ENCODE data around the gene PRMT7.

PRMT7 gene

DNA sequence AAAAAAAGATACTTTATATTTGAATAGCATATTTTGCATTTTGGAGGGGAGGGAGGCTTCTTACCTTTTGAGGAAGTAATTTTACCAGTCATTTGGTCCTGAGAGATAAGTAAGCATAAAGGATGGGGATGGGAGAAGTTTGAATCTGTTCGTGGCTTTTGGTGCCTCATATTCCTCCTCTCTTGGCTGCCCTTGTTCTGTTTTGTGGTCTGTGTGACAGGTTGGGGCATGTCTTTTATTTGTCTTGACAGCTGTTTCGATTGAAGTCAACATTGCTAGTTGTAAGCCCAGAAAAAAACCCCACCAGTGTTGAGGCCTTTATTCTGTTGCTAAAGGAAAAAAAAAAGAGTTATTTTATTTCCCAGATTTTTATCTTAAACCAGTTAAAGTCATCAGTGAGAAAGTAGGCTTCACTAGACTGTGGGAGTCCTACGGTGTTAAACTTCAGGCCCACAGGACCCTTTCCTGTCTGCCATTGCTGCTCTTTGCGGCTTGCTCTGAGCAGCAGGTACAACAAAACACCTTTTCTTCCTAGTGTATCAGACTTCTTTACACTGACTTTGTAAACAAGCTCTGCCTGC is 35.1 kb upstream of the PRMT7 start:
- ChIA-PET POLR2A (interaction anchor here (0.6 to 1.1 kb wide), 2 partner anchors 8 to 182 kb away, joined by 3 to 4 read pairs; no protein-coding TSS in a partner anchor), CTCF (interaction anchor here (1.0 to 8.1 kb wide), 6 partner anchors 8 to 53 kb away, joined by 3 to 79 read pairs (median 6); partner anchors contain the start of gene SLC7A6)
- Histone ChIP-seq H3K9me3 (ENCODE audit: control extremely low read depth in 1 of 5, control insufficient read depth in 4 of 5, insufficient read depth in 2 of 5, low read depth in 1 of 5, low read length in 4 of 5) (no peaks in the 10 kb centered on the region), H3K36me3 (ENCODE audit: control insufficient read depth in 4 of 4, insufficient read depth in 4 of 4, low read length in 3 of 4) (peaks cover 0 to 38% (median 13%) of the 10 kb centered on the region in 4 experiments), H3K4me3 (ENCODE audit: control insufficient read depth in 1 of 7, extremely low read depth in 1 of 7, insufficient read depth in 4 of 7, low read depth in 2 of 7, low read length in 6 of 7) (peak overlapping the region in 1 of 7 experiments; percentile 33), H3K27ac (ENCODE audit: insufficient read depth in 1 of 2, low read depth in 1 of 2, low read length in 2 of 2, poor library complexity in 1 of 2, severe bottlenecking in 2 of 2) (peak overlapping the region in 1 of 2 experiments; percentile 39), H3K27me3 (replicated peaks in 2 of 5; ENCODE audit: control insufficient read depth in 4 of 5, insufficient read depth in 5 of 5, low read length in 4 of 5) (no peaks in the 10 kb centered on the region), H3K4me1 (ENCODE audit: control extremely low read depth in 1 of 4, control insufficient read depth in 4 of 4, insufficient read depth in 4 of 4, low read length in 3 of 4) (peaks cover 11 to 39% (median 29%) of the 10 kb centered on the region in 4 experiments)
- DNase-seq: peak in 2 of 3 donors; percentile 70 to 81
- WGBS (ENCODE audit: insufficient coverage): 29% methylated on average over 2 of the region's 4 CpGs

GRCh38 chr16:68276223-68276622 is 34.6 kb upstream of the PRMT7 start:
- peak overlapping the region in 1 of 7 experiments; percentile 33 for H3K4me3 ChIP-seq (ENCODE audit: control insufficient read depth in 1 of 7, extremely low read depth in 1 of 7, insufficient read depth in 4 of 7, low read depth in 2 of 7, low read length in 6 of 7)
- peak overlapping the region in 1 of 2 experiments; percentile 39 for H3K27ac ChIP-seq (ENCODE audit: insufficient read depth in 1 of 2, low read depth in 1 of 2, low read length in 2 of 2, poor library complexity in 1 of 2, severe bottlenecking in 2 of 2)
- POLR2A ChIA-PET: interaction anchor here (0.6 to 1.1 kb wide), 2 partner anchors 7 to 182 kb away, joined by 3 to 4 read pairs; no protein-coding TSS in a partner anchor
- CTCF ChIA-PET: interaction anchor here (1.0 to 8.1 kb wide), 4 partner anchors 9 to 23 kb away, joined by 3 to 79 read pairs (median 6); partner anchors contain the start of gene SLC7A6
- no peaks in the 10 kb centered on the region for H3K9me3 ChIP-seq (ENCODE audit: control extremely low read depth in 1 of 5, control insufficient read depth in 4 of 5, insufficient read depth in 2 of 5, low read depth in 1 of 5, low read length in 4 of 5)
- no CpG with 5 or more reads among the region's 3 CpGs for WGBS (ENCODE audit: insufficient coverage)
- no peak for DNase-seq
- H3K36me3 ChIP-seq (ENCODE audit: control insufficient read depth in 4 of 4, insufficient read depth in 4 of 4, low read length in 3 of 4): peaks cover 0 to 33% (median 11%) of the 10 kb centered on the region in 4 experiments
- H3K4me1 ChIP-seq (ENCODE audit: control extremely low read depth in 1 of 4, control insufficient read depth in 4 of 4, insufficient read depth in 4 of 4, low read length in 3 of 4): peaks cover 11 to 39% (median 29%) of the 10 kb centered on the region in 4 experiments
- H3K27me3 ChIP-seq (replicated peaks in 2 of 5; ENCODE audit: control insufficient read depth in 4 of 5, insufficient read depth in 5 of 5, low read length in 4 of 5): no peaks in the 10 kb centered on the region

- Histone ChIP-seq H3K4me3 (ENCODE audit: control insufficient read depth in 1 of 7, extremely low read depth in 1 of 7, insufficient read depth in 4 of 7, low read depth in 2 of 7, low read length in 6 of 7) (no peak overlapping the region), H3K27ac (ENCODE audit: insufficient read depth in 1 of 2, low read depth in 1 of 2, low read length in 2 of 2, poor library complexity in 1 of 2, severe bottlenecking in 2 of 2) (no peak overlapping the region), H3K36me3 (ENCODE audit: control insufficient read depth in 4 of 4, insufficient read depth in 4 of 4, low read length in 3 of 4) (peaks cover 0 to 19% (median under 1%) of the 10 kb centered on the region in 4 experiments), H3K9me3 (ENCODE audit: control extremely low read depth in 1 of 5, control insufficient read depth in 4 of 5, insufficient read depth in 2 of 5, low read depth in 1 of 5, low read length in 4 of 5) (no peaks in the 10 kb centered on the region), H3K4me1 (ENCODE audit: control extremely low read depth in 1 of 4, control insufficient read depth in 4 of 4, insufficient read depth in 4 of 4, low read length in 3 of 4) (peaks cover 26 to 48% (median 38%) of the 10 kb centered on the region in 4 experiments), H3K27me3 (replicated peaks in 2 of 5; ENCODE audit: control insufficient read depth in 4 of 5, insufficient read depth in 5 of 5, low read length in 4 of 5) (no peaks in the 10 kb centered on the region)
- POLR2A ChIA-PET: no interaction called here
- CTCF ChIA-PET: interaction anchor here (0.7 to 2.1 kb wide), 7 partner anchors 8 to 19 kb away, joined by 3 to 9 read pairs (median 4); partner anchors contain the start of gene SLC7A6
- no peak for DNase-seq
- 94% methylated on average over 9 of the region's 13 CpGs for WGBS (ENCODE audit: insufficient coverage)
Measured at GRCh38 chr16:68279726-68280558, 30.9 kb upstream of the PRMT7 start.

GRCh38 chr16:68281368-68282063 is 29.3 kb upstream of the PRMT7 start:
- Histone ChIP-seq H3K4me3 (ENCODE audit: control insufficient read depth in 1 of 7, extremely low read depth in 1 of 7, insufficient read depth in 4 of 7, low read depth in 2 of 7, low read length in 6 of 7) (no peak overlapping the region), H3K36me3 (ENCODE audit: control insufficient read depth in 4 of 4, insufficient read depth in 4 of 4, low read length in 3 of 4) (peaks cover 0 to 21% (median 0%) of the 10 kb centered on the region in 4 experiments), H3K27me3 (replicated peaks in 2 of 5; ENCODE audit: control insufficient read depth in 4 of 5, insufficient read depth in 5 of 5, low read length in 4 of 5) (no peaks in the 10 kb centered on the region), H3K27ac (ENCODE audit: insufficient read depth in 1 of 2, low read depth in 1 of 2, low read length in 2 of 2, poor library complexity in 1 of 2, severe bottlenecking in 2 of 2) (no peak overlapping the region), H3K9me3 (ENCODE audit: control extremely low read depth in 1 of 5, control insufficient read depth in 4 of 5, insufficient read depth in 2 of 5, low read depth in 1 of 5, low read length in 4 of 5) (no peaks in the 10 kb centered on the region), H3K4me1 (ENCODE audit: control extremely low read depth in 1 of 4, control insufficient read depth in 4 of 4, insufficient read depth in 4 of 4, low read length in 3 of 4) (peaks cover 29 to 49% (median 40%) of the 10 kb centered on the region in 4 experiments)
- WGBS (ENCODE audit: insufficient coverage): 100% methylated on average over 1 of the region's 4 CpGs
- DNase-seq: no peak
- POLR2A ChIA-PET: no interaction called here
- CTCF ChIA-PET: interaction anchor here (1.1 to 2.0 kb wide), 3 partner anchors 10 to 48 kb away, joined by 4 to 6 read pairs (median 4); no protein-coding TSS in a partner anchor

DNA sequence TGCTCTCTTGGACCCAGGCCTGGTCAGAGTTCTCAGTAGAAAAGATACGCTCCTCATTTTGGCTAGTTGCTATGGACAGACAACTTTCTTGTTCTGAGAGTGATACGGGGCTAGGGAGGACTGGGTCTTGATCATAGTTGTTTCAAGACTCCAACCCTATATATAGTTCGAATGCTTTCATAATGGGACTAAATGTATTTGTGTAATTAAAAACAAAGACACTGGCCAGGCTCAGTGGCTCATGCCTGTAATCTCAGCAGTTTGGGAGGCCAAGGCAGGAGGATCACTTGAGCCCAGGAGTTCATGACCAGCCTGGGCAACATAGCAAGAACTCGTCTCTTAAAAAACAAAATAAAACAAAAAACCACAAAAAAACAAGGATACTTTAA is 28.8 kb upstream of the PRMT7 start:
- Histone ChIP-seq H3K27me3 (replicated peaks in 2 of 5; ENCODE audit: control insufficient read depth in 4 of 5, insufficient read depth in 5 of 5, low read length in 4 of 5) (no peaks in the 10 kb centered on the region), H3K27ac (ENCODE audit: insufficient read depth in 1 of 2, low read depth in 1 of 2, low read length in 2 of 2, poor library complexity in 1 of 2, severe bottlenecking in 2 of 2) (no peak overlapping the region), H3K4me3 (ENCODE audit: control insufficient read depth in 1 of 7, extremely low read depth in 1 of 7, insufficient read depth in 4 of 7, low read depth in 2 of 7, low read length in 6 of 7) (no peak overlapping the region), H3K4me1 (ENCODE audit: control extremely low read depth in 1 of 4, control insufficient read depth in 4 of 4, insufficient read depth in 4 of 4, low read length in 3 of 4) (peaks cover 29 to 53% (median 44%) of the 10 kb centered on the region in 4 experiments), H3K9me3 (ENCODE audit: control extremely low read depth in 1 of 5, control insufficient read depth in 4 of 5, insufficient read depth in 2 of 5, low read depth in 1 of 5, low read length in 4 of 5) (no peaks in the 10 kb centered on the region), H3K36me3 (ENCODE audit: control insufficient read depth in 4 of 4, insufficient read depth in 4 of 4, low read length in 3 of 4) (peaks cover 0 to 23% (median 0%) of the 10 kb centered on the region in 4 experiments)
- ChIA-PET CTCF (interaction anchor here (1.1 to 5.0 kb wide), 3 partner anchors 20 to 47 kb away, joined by 4 to 82 read pairs (median 4); partner anchors contain the start of gene SLC7A6), POLR2A (no interaction called here)
- 75% methylated on average over 2 of the region's 4 CpGs for WGBS (ENCODE audit: insufficient coverage)
- DNase-seq: no peak

GRCh38 chr16:68283346-68283745 is 27.5 kb upstream of the PRMT7 start:
- no peaks in the 10 kb centered on the region for H3K9me3 ChIP-seq (ENCODE audit: control extremely low read depth in 1 of 5, control insufficient read depth in 4 of 5, insufficient read depth in 2 of 5, low read depth in 1 of 5, low read length in 4 of 5)
- H3K27me3 ChIP-seq (replicated peaks in 2 of 5; ENCODE audit: control insufficient read depth in 4 of 5, insufficient read depth in 5 of 5, low read length in 4 of 5): no peaks in the 10 kb centered on the region
- peaks cover 0 to 36% (median 0%) of the 10 kb centered on the region in 4 experiments for H3K36me3 ChIP-seq (ENCODE audit: control insufficient read depth in 4 of 4, insufficient read depth in 4 of 4, low read length in 3 of 4)
- WGBS (ENCODE audit: insufficient coverage): 0% methylated on average over 1 of the region's 5 CpGs
- H3K4me3 ChIP-seq (ENCODE audit: control insufficient read depth in 1 of 7, extremely low read depth in 1 of 7, insufficient read depth in 4 of 7, low read depth in 2 of 7, low read length in 6 of 7): peak overlapping the region in 2 of 7 experiments; percentile 3 to 33
- ChIA-PET POLR2A (interaction anchor here (1.0 to 1.3 kb wide), 2 partner anchors 8 to 28 kb away, joined by 3 to 4 read pairs; partner anchors contain the start of genes PRMT7 and SLC7A6OS), CTCF (interaction anchor here (1.1 to 5.0 kb wide), 7 partner anchors 9 to 46 kb away, joined by 3 to 82 read pairs (median 8); partner anchors contain the start of gene SLC7A6)
- peak overlapping the region in 1 of 2 experiments; percentile 80 for H3K27ac ChIP-seq (ENCODE audit: insufficient read depth in 1 of 2, low read depth in 1 of 2, low read length in 2 of 2, poor library complexity in 1 of 2, severe bottlenecking in 2 of 2)
- peak in 1 of 3 donors; percentile 36 for DNase-seq
- H3K4me1 ChIP-seq (ENCODE audit: control extremely low read depth in 1 of 4, control insufficient read depth in 4 of 4, insufficient read depth in 4 of 4, low read length in 3 of 4): peaks cover 31 to 66% (median 57%) of the 10 kb centered on the region in 4 experiments
